Activated naive CD8-positive, alpha-beta T cell treated with anti-CD3 and anti-CD28 coated beads, Interleukin-2, amount 10 ng/mL, durations not matched to agents 7 days and 5 days (primary cell): ENCODE measurements around the gene RWDD3. TPM values are rescaled to one million over a fixed set of nuclear protein-coding genes. Genes with fewer than 3 reads are reported as not detected.

ENCODE experiments used
- ATAC-seq: fragments of 150-1000 bp; cut with Tn5 transposase; one replicate; pipeline ENCODE4 v1.10.0; 2021; ENCODE audit warnings: low read depth, moderate library complexity
- POLR2A ChIA-PET: fragments of 350-600 bp; sonication (Branson Sonifier 250); formaldehyde crosslinking; loops from one replicate; lab custom pipeline; 2021; ENCODE audit warnings: antibody characterized with exemption; lab: Charles Lee
- DNase-seq: peaks from one replicate; pipeline ENCODE4 v3.0.0; 2021
- H3K27ac Mint-ChIP-seq: one replicate; pipeline ENCODE4 v1.8.0; 2022; ENCODE audit warnings: mild to moderate bottlenecking, mixed read lengths
- H3K27me3 Mint-ChIP-seq: one replicate; pipeline ENCODE4 v1.8.0; 2022; ENCODE audit warnings: mild to moderate bottlenecking, moderate library complexity, mixed read lengths
- H3K36me3 Mint-ChIP-seq: one replicate; pipeline ENCODE4 v1.8.0; 2021; ENCODE audit warnings: mild to moderate bottlenecking, mixed read lengths
- H3K4me1 Mint-ChIP-seq: one replicate; pipeline ENCODE4 v1.8.0; 2021; ENCODE audit warnings: mixed read lengths
- H3K4me3 Mint-ChIP-seq: one replicate; pipeline ENCODE4 v1.8.0; 2022; ENCODE audit warnings: mild to moderate bottlenecking, moderate library complexity, mixed read lengths
- H3K9me3 Mint-ChIP-seq: one replicate; pipeline ENCODE4 v1.8.0; 2021; ENCODE audit warnings: mixed read lengths
- total RNA-seq, 2 experiments: library from RNA; stranded (reverse); gene quantifications; one replicate each; pipeline ENCODE4 v1.2.3, GENCODE V29; 2021

Gene RWDD3
- 10 to 100 TPM; 18.0 to 21.4 TPM for total RNA-seq

DNA sequence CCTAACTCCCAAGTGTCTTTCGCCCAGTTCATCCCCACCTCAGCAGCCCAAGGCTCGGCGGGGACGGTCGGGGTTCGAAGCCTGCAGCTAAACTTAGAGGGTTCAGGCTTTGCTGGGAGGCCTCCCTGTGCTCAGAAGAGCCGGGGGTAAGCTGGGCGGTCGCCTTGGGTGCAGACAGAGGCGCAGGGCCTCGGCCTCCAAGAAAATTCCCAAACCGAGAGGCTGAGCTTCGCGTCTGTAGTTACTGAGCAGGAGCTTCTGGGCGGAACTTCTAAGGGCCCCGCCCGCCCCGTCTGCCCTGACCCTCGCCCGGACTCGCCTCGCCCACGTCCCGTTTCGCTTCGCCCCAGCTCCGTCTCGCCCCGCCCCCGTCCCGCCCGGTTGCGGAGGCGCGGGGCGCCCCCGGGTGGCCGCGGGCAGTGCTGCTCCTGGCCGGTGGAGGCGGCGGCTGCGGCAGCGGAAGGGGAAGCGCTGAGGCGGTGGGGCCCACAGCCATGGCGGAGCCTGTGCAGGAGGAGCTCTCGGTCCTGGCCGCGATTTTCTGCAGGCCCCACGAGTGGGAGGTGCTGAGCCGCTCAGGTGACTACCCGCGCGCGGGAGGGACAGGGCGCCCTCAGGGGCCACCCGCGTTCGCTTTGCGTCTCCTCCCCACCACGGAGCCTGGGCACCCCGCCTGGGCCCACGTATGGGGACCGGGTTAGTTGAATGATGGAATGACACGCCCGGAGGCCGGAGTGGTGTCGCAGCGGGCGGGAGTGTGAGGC is at the start of gene RWDD3:
Gene RWDD3 (plus strand): TSS at position 474 of the 764 bp plus-strand sequence. CDS start 21 bp downstream, at position 495.
- Mint-ChIP-seq H3K4me3 (peak within 1 kb of the TSS; percentile 99), H3K36me3 (peaks cover 23% of the 10 kb centered on the region), H3K27me3 (peaks cover 20% of the 10 kb centered on the region), H3K9me3 (no peaks in the 10 kb centered on the region), H3K27ac (peak within 1 kb of the TSS; percentile 95), H3K4me1 (peaks cover 22% of the 10 kb centered on the region)
- POLR2A ChIA-PET = interaction anchor here (0.9 to 2.2 kb wide), 8 partner anchors 10 to 380 kb away, joined by 3 to 17 read pairs (median 6); partner anchors contain the start of gene ALG14
- ATAC-seq (peak; percentile 95), DNase-seq (peak; percentile 98)

DNA sequence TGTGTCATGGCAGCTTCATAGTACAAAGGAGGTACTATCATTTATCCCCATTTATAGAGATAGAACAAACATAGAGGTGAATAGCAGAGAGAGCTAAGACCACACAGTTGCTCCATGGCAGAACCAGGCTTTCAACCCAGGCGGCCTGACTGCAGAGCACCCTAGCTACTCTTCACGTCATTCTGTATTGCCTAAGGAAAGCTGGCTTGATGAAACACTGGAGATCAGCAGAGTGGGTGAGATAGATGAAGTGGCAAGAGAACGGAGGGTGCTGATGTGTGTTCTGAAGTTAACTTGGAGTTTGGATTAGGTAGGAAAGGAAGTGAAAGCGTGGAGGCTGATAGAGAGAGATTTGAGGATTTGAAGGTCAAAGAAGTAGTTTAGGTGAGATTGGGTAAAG is 47.9 kb upstream of the RWDD3 start:
- Mint-ChIP-seq H3K4me1 (no peaks in the 10 kb centered on the region), H3K9me3 (peaks cover 2% of the 10 kb centered on the region), H3K27ac (no peak overlapping the region), H3K27me3 (peaks cover 16% of the 10 kb centered on the region), H3K36me3 (no peaks in the 10 kb centered on the region), H3K4me3 (no peak overlapping the region)
- ATAC-seq (no peak), DNase-seq (no peak)
- POLR2A ChIA-PET = no interaction called here

DNA sequence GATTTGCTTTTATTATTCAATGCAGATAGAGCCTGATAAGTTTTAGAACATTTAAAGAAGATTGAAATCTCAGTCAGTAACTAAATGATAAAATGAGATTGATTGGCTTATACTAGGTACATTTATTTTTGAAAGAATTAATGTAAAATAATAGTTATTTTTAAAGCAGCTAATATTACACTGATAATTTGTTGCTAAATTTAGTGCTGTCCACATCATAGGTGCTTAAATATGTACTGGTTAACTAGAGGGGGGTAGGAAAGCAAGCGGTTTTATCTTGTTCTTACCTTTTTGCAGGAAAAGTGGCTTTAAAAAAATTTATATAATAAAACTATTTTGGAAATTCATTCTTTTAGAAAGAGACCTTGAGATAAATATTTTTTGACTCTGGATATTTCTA is 40.4 kb upstream of the RWDD3 start:
- Mint-ChIP-seq H3K4me3 (no peak overlapping the region), H3K9me3 (no peaks in the 10 kb centered on the region), H3K27me3 (peaks cover 11% of the 10 kb centered on the region), H3K36me3 (no peaks in the 10 kb centered on the region), H3K27ac (no peak overlapping the region), H3K4me1 (no peaks in the 10 kb centered on the region)
- no peak for DNase-seq
- no peak for ATAC-seq
- POLR2A ChIA-PET = no interaction called here

DNA sequence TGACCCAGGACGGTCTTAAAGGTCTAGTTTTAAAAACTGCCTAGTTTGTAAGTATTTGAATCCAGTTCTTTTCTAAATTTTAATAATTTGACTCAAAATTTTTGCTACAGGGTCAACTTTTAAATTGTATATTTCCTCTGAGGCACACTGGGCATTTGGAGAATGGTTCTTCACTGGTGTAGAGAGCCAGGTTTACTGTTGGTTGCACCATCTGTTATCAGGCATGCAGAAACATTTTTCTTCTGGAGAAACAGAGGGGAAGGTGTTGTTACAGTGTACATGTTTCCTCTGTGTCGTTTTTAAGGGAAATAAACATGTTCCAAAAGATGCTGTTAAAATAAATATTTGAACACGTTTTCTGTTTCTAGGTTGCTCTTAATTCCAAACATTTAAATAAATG is 39.0 kb upstream of the RWDD3 start:
- no peak overlapping the region for H3K27ac Mint-ChIP-seq
- no peaks in the 10 kb centered on the region for H3K36me3 Mint-ChIP-seq
- H3K9me3 Mint-ChIP-seq = no peaks in the 10 kb centered on the region
- H3K27me3 Mint-ChIP-seq = peaks cover 11% of the 10 kb centered on the region
- no peak overlapping the region for H3K4me3 Mint-ChIP-seq
- no peak for ATAC-seq
- POLR2A ChIA-PET = no interaction called here
- H3K4me1 Mint-ChIP-seq = no peaks in the 10 kb centered on the region
- DNase-seq = no peak

- Mint-ChIP-seq H3K27me3 (peaks cover 9% of the 10 kb centered on the region), H3K4me1 (no peaks in the 10 kb centered on the region), H3K27ac (no peak overlapping the region), H3K4me3 (no peak overlapping the region), H3K9me3 (no peaks in the 10 kb centered on the region), H3K36me3 (no peaks in the 10 kb centered on the region)
- POLR2A ChIA-PET = no interaction called here
- ATAC-seq (no peak), DNase-seq (no peak)
Measured at GRCh38 chr1:95196017-95196416, 38.0 kb upstream of the RWDD3 start.

DNA sequence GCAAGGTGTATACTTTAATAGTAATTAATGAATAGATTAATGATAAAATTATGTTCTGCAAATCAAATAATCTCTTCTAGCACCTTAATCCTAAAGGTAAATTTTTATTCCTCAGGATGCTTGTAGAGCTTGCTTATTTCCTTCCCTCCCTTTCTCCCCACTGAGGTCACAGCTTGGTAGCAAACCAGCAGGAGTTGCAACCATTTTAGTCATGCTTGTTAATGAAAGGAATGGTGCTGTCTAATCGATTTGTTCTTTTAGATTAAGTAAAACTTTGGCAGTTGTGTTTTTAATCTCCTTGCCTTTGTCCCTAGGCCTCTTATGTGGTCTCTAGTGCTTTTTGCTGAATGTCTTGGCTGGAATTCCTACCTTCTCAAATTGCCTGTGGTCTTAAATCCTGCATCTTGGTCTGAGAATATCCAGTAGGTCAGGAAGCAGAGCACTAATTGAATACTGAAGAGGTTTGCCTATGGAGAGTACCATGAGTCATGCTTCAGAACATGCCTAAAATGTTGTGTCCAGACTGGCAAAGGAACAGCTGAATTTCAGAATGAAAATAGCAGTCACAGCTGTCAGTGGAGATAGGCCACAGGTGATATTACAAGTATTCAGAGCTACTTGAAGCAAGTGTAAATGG is 36.3 kb upstream of the RWDD3 start:
- ATAC-seq = no peak
- no peak for DNase-seq
- Mint-ChIP-seq H3K9me3 (no peaks in the 10 kb centered on the region), H3K36me3 (no peaks in the 10 kb centered on the region), H3K27ac (no peak overlapping the region), H3K27me3 (peaks cover 9% of the 10 kb centered on the region), H3K4me3 (no peak overlapping the region), H3K4me1 (no peaks in the 10 kb centered on the region)
- POLR2A ChIA-PET = no interaction called here

DNA sequence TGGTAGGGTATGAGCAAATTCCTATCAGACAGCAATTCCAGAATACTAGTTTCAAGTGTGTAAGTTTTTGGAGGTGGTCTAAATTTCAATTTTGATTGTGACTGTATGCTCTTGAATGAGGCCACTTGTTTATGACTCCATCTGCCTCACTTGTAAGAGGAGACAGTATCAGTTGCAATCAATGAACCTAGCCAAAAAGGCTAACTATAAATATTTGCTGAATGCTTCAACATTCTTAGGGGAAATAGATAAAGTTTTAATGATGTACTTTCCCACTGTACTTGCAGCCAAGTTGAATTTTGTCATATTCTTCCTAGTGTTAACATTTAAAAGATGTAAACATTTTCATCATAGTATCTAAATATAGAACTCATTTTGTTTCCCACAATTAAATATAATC is 32.1 kb upstream of the RWDD3 start:
- DNase-seq = no peak
- POLR2A ChIA-PET = no interaction called here
- Mint-ChIP-seq H3K27ac (no peak overlapping the region), H3K36me3 (no peaks in the 10 kb centered on the region), H3K4me1 (no peaks in the 10 kb centered on the region), H3K9me3 (no peaks in the 10 kb centered on the region), H3K4me3 (no peak overlapping the region), H3K27me3 (peaks cover 2% of the 10 kb centered on the region)
- no peak for ATAC-seq

- peaks cover 2% of the 10 kb centered on the region for H3K27me3 Mint-ChIP-seq
- H3K4me3 Mint-ChIP-seq = no peak overlapping the region
- H3K27ac Mint-ChIP-seq = no peak overlapping the region
- H3K36me3 Mint-ChIP-seq = no peaks in the 10 kb centered on the region
- POLR2A ChIA-PET = no interaction called here
- DNase-seq (no peak), ATAC-seq (no peak)
- no peaks in the 10 kb centered on the region for H3K4me1 Mint-ChIP-seq
- H3K9me3 Mint-ChIP-seq = no peaks in the 10 kb centered on the region
Measured at GRCh38 chr1:95203908-95204437, 30.0 kb upstream of the RWDD3 start.

DNA sequence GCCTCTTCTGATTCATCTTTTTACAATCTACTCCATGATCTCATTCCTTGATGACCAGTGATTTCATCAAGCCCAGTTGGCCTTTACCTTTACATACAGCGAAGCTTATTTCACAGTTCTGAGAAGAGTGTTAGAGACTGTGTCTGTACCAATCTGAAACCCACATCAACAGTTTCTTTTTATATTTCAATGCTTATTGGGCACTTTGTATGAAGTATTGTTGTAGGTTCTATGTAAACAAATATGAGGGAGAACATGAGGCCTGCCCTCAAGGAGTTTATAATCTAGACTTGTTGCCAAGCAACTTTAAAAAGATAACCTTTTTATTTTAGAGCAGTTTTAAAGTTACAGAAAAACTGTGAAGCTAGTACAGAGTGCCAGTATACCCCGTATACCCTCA is 27.5 kb upstream of the RWDD3 start:
- Mint-ChIP-seq H3K4me3 (no peak overlapping the region), H3K27ac (no peak overlapping the region), H3K9me3 (peaks cover 2% of the 10 kb centered on the region), H3K27me3 (peaks cover 2% of the 10 kb centered on the region), H3K36me3 (no peaks in the 10 kb centered on the region), H3K4me1 (no peaks in the 10 kb centered on the region)
- POLR2A ChIA-PET = no interaction called here
- ATAC-seq (no peak), DNase-seq (no peak)

DNA sequence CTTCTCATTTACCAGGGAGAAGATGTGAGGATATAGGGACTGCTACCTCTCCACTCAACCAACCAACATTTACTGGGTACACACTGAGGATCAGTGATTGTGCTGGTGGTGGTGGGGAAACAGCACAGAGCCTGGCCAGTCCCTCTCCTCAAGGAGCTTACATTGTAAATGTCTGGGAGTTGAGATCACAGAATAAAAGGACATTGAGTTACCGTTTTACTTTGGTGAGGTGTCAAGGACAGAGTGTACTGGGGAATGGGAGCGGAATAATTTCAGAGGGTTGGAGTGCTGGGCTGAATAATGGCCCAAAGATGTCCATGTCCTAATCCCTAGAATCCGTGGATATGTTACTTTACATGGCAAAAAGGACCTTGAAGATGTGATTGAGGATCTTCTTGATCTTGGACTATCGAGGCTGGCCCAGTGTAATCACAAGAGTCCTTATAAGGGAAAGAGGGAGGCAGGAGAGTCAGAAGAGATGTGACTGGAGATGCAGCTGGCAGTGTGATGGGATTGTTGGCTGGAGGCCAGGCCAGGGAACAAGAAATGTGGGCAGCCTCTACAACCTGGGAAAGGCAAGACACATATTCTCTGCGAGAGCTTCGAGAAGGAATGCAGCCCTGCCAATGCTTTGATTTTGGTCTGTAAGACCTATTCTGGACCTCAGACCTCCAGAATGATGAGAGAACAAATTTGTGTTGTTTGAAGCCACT is 26.6 kb upstream of the RWDD3 start:
- no peaks in the 10 kb centered on the region for H3K4me1 Mint-ChIP-seq
- no peak overlapping the region for H3K4me3 Mint-ChIP-seq
- ATAC-seq (no peak), DNase-seq (no peak)
- H3K9me3 Mint-ChIP-seq = peaks cover 2% of the 10 kb centered on the region
- H3K36me3 Mint-ChIP-seq = no peaks in the 10 kb centered on the region
- H3K27me3 Mint-ChIP-seq = peaks cover 2% of the 10 kb centered on the region
- no peak overlapping the region for H3K27ac Mint-ChIP-seq
- POLR2A ChIA-PET = no interaction called here

- H3K36me3 Mint-ChIP-seq = no peaks in the 10 kb centered on the region
- H3K27ac Mint-ChIP-seq = no peak overlapping the region
- H3K4me3 Mint-ChIP-seq = no peak overlapping the region
- H3K9me3 Mint-ChIP-seq = peaks cover 2% of the 10 kb centered on the region
- H3K27me3 Mint-ChIP-seq = peaks cover 2% of the 10 kb centered on the region
- DNase-seq (no peak), ATAC-seq (no peak)
- H3K4me1 Mint-ChIP-seq = no peaks in the 10 kb centered on the region
- POLR2A ChIA-PET = no interaction called here
Measured at GRCh38 chr1:95208876-95209275, 25.1 kb upstream of the RWDD3 start.

DNA sequence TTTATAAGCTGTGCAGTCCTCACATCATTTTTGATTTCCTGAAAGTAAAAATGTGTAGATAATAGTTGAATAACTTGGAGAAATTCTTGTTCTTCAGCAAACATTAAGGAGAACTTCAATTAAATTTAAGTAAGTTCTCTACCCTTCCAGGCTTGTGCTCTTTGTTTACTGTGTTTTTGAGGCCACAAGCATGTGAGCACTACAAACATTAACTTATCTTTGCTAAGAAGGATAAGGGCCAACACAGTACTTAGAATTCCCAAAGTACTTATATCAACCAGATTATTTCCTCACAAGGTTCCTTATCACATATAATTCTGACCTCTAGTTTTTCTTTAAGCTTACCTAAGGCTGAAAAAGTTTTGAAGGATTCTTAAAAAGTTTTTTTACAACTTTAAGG is 24.7 kb upstream of the RWDD3 start:
- no peak for DNase-seq
- H3K36me3 Mint-ChIP-seq = no peaks in the 10 kb centered on the region
- peaks cover 2% of the 10 kb centered on the region for H3K27me3 Mint-ChIP-seq
- no peak overlapping the region for H3K27ac Mint-ChIP-seq
- no peaks in the 10 kb centered on the region for H3K4me1 Mint-ChIP-seq
- H3K9me3 Mint-ChIP-seq = peaks cover 2% of the 10 kb centered on the region
- ATAC-seq = no peak
- POLR2A ChIA-PET = no interaction called here
- no peak overlapping the region for H3K4me3 Mint-ChIP-seq

- H3K9me3 Mint-ChIP-seq = peaks cover 3% of the 10 kb centered on the region
- H3K36me3 Mint-ChIP-seq = no peaks in the 10 kb centered on the region
- H3K4me3 Mint-ChIP-seq = no peak overlapping the region
- H3K27ac Mint-ChIP-seq = no peak overlapping the region
- no peaks in the 10 kb centered on the region for H3K4me1 Mint-ChIP-seq
- no peak for DNase-seq
- H3K27me3 Mint-ChIP-seq = peaks cover 3% of the 10 kb centered on the region
- POLR2A ChIA-PET = no interaction called here
- no peak for ATAC-seq
Measured at GRCh38 chr1:95216292-95216990, 17.6 kb upstream of the RWDD3 start.
